Mammary epithelial cell (primary cell): ENCODE data around the gene AHDC1.

Source experiments
- EZH2 ChIP-seq: IDR thresholded peaks from 2 replicates; pipeline ENCODE4 v1.6.1; 2012; ENCODE audit warnings: low read length, inconsistent platforms, borderline replicate concordance
- TF ChIP-seq, protein P1 (sequence below), 2 donors: IDR thresholded peaks in 1 of 2; conservative IDR thresholded peaks in 1 of 2; 2 replicates each; pipeline ENCODE4 v1.5.1; 2011 to 2012; ENCODE audit warnings: inconsistent platforms in 2 of 2, low read length in 2 of 2, mild to moderate bottlenecking in 2 of 2, control low read depth in 1 of 2, low read depth in 1 of 2; ENCODE audit not compliant: insufficient read depth in 1 of 2; ENCODE audit errors: extremely low read depth in 1 of 2

DNA sequence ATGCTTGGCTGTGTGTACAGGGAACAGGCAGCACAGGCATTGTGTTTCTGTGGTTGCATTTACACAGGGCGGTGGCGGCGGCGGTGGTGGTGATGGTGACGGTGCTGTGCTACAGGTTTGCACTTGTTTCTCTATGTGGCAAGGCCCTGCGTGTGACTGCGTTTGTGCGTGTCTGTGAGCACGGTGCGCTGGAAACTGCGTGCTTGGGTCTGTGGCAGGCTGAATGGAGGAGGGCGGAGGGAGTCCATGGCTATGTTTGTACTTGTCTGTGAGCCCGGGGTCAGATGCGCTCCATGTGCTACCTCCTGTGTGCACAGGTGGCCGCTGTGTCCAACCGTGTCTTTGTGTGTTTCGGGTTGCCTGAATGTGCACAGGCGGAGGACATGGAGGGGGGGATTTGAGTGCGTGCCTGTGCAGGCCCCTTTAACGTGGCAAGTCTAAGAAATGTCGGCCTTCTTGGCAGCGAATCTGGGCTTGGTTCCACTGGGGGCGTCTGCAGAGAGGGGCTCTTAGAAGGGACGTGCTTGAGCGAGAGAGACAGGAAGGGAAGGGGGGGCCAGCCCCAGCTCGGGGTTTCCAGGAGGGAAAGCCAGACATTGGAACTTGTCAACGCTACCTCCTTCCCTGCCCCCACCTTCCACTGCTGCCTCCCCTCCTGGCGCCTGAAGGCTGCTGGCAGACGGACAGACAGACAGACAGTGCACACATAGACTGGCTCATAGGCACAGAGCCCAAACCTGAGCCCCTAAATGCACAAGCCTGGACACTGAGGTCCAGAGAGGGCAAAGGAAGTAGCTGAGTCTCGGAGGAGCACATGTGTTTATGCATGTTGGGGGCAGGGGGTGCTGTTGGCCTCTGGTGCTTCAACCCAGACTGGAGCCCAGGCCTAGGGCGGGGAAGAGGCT lies 81.3 kb downstream of the AHDC1 start:
- TF ChIP-seq, protein P1, sequence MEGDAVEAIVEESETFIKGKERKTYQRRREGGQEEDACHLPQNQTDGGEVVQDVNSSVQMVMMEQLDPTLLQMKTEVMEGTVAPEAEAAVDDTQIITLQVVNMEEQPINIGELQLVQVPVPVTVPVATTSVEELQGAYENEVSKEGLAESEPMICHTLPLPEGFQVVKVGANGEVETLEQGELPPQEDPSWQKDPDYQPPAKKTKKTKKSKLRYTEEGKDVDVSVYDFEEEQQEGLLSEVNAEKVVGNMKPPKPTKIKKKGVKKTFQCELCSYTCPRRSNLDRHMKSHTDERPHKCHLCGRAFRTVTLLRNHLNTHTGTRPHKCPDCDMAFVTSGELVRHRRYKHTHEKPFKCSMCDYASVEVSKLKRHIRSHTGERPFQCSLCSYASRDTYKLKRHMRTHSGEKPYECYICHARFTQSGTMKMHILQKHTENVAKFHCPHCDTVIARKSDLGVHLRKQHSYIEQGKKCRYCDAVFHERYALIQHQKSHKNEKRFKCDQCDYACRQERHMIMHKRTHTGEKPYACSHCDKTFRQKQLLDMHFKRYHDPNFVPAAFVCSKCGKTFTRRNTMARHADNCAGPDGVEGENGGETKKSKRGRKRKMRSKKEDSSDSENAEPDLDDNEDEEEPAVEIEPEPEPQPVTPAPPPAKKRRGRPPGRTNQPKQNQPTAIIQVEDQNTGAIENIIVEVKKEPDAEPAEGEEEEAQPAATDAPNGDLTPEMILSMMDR (conservative IDR thresholded peaks at IDR 0.05 in 1 of 2, IDR thresholded peaks at IDR 0.05 in 1 of 2; ENCODE audit: extremely low read depth in 1 of 2, insufficient read depth in 1 of 2, low read depth in 1 of 2, low read length in 2 of 2) = peak; percentile 29 to 42
- no peak for TF ChIP-seq EZH2
